Inflammatory macrophage treated with lipopolysaccharide for 1 hour (primary cell): Measurements from ENCODE around the gene LTB.
A peak's percentile ranks its signal among the peaks of the same experiment; 100 is the strongest.

ENCODE experiments used
- DNase-seq, 2 donors: peaks; one replicate each; pipeline ENCODE4 v3.0.0-alpha.2; 2020 to 2022

Gene LTB

GRCh38 chr6:31582230-31582643 lies at the start of gene LTB:
Gene LTB (minus strand): TSS chr6:31582424. CDS start chr6:31582417, 7 bp downstream.
- no peak for DNase-seq

GRCh38 chr6:31631681-31632278 lies 49.6 kb upstream of the LTB start:
- DNase-seq: no peak

- no peak for DNase-seq
Measured at GRCh38 chr6:31631209-31631608, 49.0 kb upstream of the LTB start.

GRCh38 chr6:31630177-31630934 lies 48.1 kb upstream of the LTB start:
- no peak for DNase-seq

GRCh38 chr6:31629014-31629413 lies 46.8 kb upstream of the LTB start:
- no peak for DNase-seq

GRCh38 chr6:31627690-31628287 lies 45.6 kb upstream of the LTB start:
- no peak for DNase-seq

- no peak for DNase-seq
Measured at GRCh38 chr6:31626952-31627351, 44.7 kb upstream of the LTB start.

- DNase-seq: no peak
Measured at GRCh38 chr6:31624070-31624469, 41.8 kb upstream of the LTB start.

GRCh38 chr6:31622684-31623091 lies 40.5 kb upstream of the LTB start:
- peak; percentile 54 to 69 for DNase-seq

- no peak for DNase-seq
Measured at GRCh38 chr6:31621991-31622390, 39.8 kb upstream of the LTB start.

- DNase-seq: no peak
Measured at GRCh38 chr6:31621320-31621939, 39.2 kb upstream of the LTB start.

GRCh38 chr6:31620586-31621319 lies 38.5 kb upstream of the LTB start, which contains the start of gene PRRC2A:
Gene PRRC2A (plus strand): TSS chr6:31620715. CDS start chr6:31622790, 2,075 bp downstream.
- peak in 1 of 2 donors; percentile 52 for DNase-seq

- peak; percentile 98 to 99 for DNase-seq
Measured at GRCh38 chr6:31619805-31620585, 37.8 kb upstream of the LTB start.

GRCh38 chr6:31617010-31617409 lies 34.8 kb upstream of the LTB start:
- no peak for DNase-seq

- no peak for DNase-seq
Measured at GRCh38 chr6:31615748-31616147, 33.5 kb upstream of the LTB start.

- DNase-seq: peak; percentile 69
Measured at GRCh38 chr6:31614684-31615578, 32.7 kb upstream of the LTB start, which contains the start of gene AIF1. Gene AIF1 (plus strand): TSS chr6:31615234. CDS start chr6:31615330, 96 bp downstream.

- DNase-seq: peak; percentile 20 to 63
Measured at GRCh38 chr6:31614075-31614619, 31.9 kb upstream of the LTB start.

GRCh38 chr6:31610968-31611367 lies 28.7 kb upstream of the LTB start:
- DNase-seq: peak in 1 of 2 donors; percentile 24

GRCh38 chr6:31609519-31610406 lies 27.5 kb upstream of the LTB start:
- DNase-seq: no peak
